Measurements from ENCODE around the gene TELO2.
A peak's percentile ranks its signal among the peaks of the same experiment; 100 is the strongest.

DNA sequence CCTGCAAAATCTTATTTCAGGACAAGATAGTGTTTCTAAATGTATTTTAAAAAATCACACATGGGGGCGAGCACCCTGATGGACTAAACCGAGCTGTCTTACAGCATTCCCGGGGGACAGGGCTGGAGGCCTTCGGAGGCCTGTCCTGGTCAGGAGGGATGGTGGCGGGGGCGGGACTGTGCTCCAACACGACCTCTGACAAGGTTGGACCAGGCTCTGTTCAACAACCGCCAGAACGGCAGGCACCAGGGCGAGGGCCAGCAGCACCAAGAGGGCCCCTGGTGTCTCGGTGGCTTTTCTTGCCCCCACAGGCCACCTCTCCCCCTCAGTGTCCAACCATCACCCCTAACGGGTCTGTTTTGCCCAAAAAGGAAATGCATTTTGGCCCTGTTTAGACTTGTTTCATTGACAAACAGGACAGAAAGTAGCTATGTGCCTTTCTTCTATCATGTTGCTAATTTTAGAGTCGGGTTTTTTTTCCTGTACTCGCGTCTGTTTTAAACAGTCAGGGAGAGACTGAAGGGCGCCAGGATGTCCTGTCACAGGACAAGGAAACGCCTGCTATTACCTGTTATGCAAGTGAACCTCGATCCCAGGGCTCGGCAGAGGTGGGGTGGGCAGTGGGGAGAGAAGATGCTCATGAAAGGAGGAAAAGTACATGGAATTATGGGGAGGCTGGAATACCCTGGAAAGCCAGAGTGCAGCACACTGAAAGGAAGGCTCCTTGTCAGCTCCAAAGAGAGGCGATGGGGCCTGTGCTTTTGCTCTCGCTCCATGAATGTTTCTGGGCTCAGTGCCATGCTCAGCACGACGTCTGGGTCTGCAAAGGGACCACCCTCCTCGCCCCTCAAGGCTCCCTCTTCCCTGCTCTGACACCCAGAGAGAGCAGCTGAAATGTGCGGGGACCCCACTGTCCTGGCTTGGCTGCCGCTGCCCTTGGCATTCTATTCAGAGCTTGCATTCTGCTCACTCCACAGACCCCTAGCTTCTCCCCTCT is 52.2 kb downstream of the TELO2 start:
- TF ChIP-seq, protein P1, sequence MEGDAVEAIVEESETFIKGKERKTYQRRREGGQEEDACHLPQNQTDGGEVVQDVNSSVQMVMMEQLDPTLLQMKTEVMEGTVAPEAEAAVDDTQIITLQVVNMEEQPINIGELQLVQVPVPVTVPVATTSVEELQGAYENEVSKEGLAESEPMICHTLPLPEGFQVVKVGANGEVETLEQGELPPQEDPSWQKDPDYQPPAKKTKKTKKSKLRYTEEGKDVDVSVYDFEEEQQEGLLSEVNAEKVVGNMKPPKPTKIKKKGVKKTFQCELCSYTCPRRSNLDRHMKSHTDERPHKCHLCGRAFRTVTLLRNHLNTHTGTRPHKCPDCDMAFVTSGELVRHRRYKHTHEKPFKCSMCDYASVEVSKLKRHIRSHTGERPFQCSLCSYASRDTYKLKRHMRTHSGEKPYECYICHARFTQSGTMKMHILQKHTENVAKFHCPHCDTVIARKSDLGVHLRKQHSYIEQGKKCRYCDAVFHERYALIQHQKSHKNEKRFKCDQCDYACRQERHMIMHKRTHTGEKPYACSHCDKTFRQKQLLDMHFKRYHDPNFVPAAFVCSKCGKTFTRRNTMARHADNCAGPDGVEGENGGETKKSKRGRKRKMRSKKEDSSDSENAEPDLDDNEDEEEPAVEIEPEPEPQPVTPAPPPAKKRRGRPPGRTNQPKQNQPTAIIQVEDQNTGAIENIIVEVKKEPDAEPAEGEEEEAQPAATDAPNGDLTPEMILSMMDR (IDR thresholded peaks at IDR 0.05 in 8 of 11, conservative IDR thresholded peaks at IDR 0.05 in 3 of 11), result no peak
- TF ChIP-seq POLR2AphosphoS5 (IDR thresholded peaks at IDR 0.05), result peak; percentile 35 to 69 (median 61)
